Endothelial cell of umbilical vein (primary cell): ENCODE results near the gene UROC1. TPM values are rescaled to one million over a fixed set of nuclear protein-coding genes. Genes with fewer than 3 reads are reported as not detected.

ENCODE experiments used
- BruUV-seq: library from RNA; stranded (reverse); fragments of 400-500 nt; replicated peaks from 2 replicates; lab custom pipeline; 2021; lab: Mats Ljungman, UMichigan
- CTCF ChIA-PET: fragments of 300-600, 350-600 bp; sonication (Branson Sonifier 250); formaldehyde crosslinking; loops from one replicate; lab custom pipeline; 2021; ENCODE audit warnings: antibody characterized with exemption, inconsistent platforms; lab: Charles Lee
- POLR2A ChIA-PET: fragments of 300-600, 350-600 bp; sonication (Branson Sonifier 250); formaldehyde crosslinking; loops from one replicate; lab custom pipeline; 2021; ENCODE audit warnings: antibody characterized with exemption, inconsistent platforms; lab: Charles Lee
- DNase-seq: peaks from one replicate; pipeline ENCODE4 v3.0.0-alpha.2; 2011; ENCODE audit warnings: low read depth, low spot score
- FAIRE-seq: peaks from 2 replicates; lab custom pipeline; 2011; peaks lifted over from hg19 to GRCh38; lab: Jason Lieb, UNC
- H2AFZ ChIP-seq: 2 replicates; pipeline ENCODE4 v1.6.0; 2012; ENCODE audit warnings: low read depth, low read length, control low read depth, inconsistent platforms
- H3K27ac ChIP-seq: 2 replicates; pipeline ENCODE4 v1.5.1; 2011; ENCODE audit warnings: low read depth, mild to moderate bottlenecking, control low read depth, low read length, moderate library complexity; ENCODE audit not compliant: insufficient read depth
- H3K27me3 ChIP-seq, 2 experiments: 2 replicates each; pipeline versions ENCODE4 v1.6.0 to v1.6.1; 2011; ENCODE audit warnings: low read length in 2 of 2, mixed read lengths in 1 of 2; ENCODE audit not compliant: control insufficient read depth in 2 of 2, insufficient read depth in 2 of 2
- H3K36me3 ChIP-seq, 2 experiments: 2 replicates in 1 of 2; 3 replicates in 1 of 2; pipeline ENCODE4 v1.5.1; 2011; ENCODE audit warnings: low read length in 2 of 2, mild to moderate bottlenecking in 1 of 2, moderate library complexity in 1 of 2; ENCODE audit not compliant: control insufficient read depth in 2 of 2, insufficient read depth in 2 of 2; ENCODE audit errors: extremely low read depth in 1 of 2
- H3K4me1 ChIP-seq: 3 replicates; pipeline ENCODE4 v1.5.1; 2011; ENCODE audit warnings: mild to moderate bottlenecking, low read length; ENCODE audit not compliant: control insufficient read depth, insufficient read depth; ENCODE audit errors: extremely low read depth
- H3K4me2 ChIP-seq: 2 replicates; pipeline ENCODE4 v1.6.1; 2011; ENCODE audit warnings: low read length, control low read depth, mixed read lengths; ENCODE audit not compliant: insufficient read depth
- H3K4me3 ChIP-seq, 3 experiments: fragments of 200-600 bp in 1 of 3; sonication (generic), shearing (Covaris generic) in 1 of 3; replicated peaks in 1 of 3; 2 replicates each; pipeline ENCODE4 v1.5.1; 2011 to 2016; ENCODE audit warnings: control low read depth in 3 of 3, low read length in 3 of 3, mild to moderate bottlenecking in 2 of 3, inconsistent platforms in 1 of 3, low read depth in 1 of 3, moderate library complexity in 1 of 3; ENCODE audit not compliant: insufficient read depth in 1 of 3
- H3K79me2 ChIP-seq: 2 replicates; pipeline ENCODE4 v1.6.0; 2012; ENCODE audit warnings: low read length, inconsistent platforms; ENCODE audit not compliant: control insufficient read depth, insufficient read depth
- H3K9ac ChIP-seq: replicated peaks from 2 replicates; pipeline ENCODE3; 2011; ENCODE audit warnings: low read length, control low read depth; ENCODE audit not compliant: insufficient read depth; ENCODE audit errors: extremely low read depth
- H3K9me1 ChIP-seq: replicated peaks from 3 replicates; pipeline ENCODE4 v1.6.0; 2011; ENCODE audit warnings: mild to moderate bottlenecking, low read length; ENCODE audit not compliant: control insufficient read depth, insufficient read depth; ENCODE audit errors: extremely low read depth
- H3K9me3 ChIP-seq: replicated peaks from 2 replicates; pipeline ENCODE4 v1.5.1; 2012; ENCODE audit warnings: low read length, inconsistent platforms; ENCODE audit not compliant: control insufficient read depth, insufficient read depth
- H4K20me1 ChIP-seq: replicated peaks from 2 replicates; pipeline ENCODE3; 2011; ENCODE audit warnings: mild to moderate bottlenecking, low read length; ENCODE audit not compliant: control insufficient read depth, insufficient read depth; ENCODE audit errors: extremely low read depth
- CTCF ChIP-seq, 2 donors: IDR thresholded peaks; 1 replicate in 1 of 2; 2 replicates in 1 of 2; pipeline ENCODE4 v1.5.1; 2011; ENCODE audit warnings: low read length in 2 of 2, mild to moderate bottlenecking in 2 of 2, moderate library complexity in 2 of 2, control low read depth in 1 of 2, inconsistent platforms in 1 of 2, low read depth in 1 of 2; ENCODE audit not compliant: insufficient read depth in 1 of 2; ENCODE audit errors: extremely low read depth in 1 of 2
- EZH2 ChIP-seq: IDR thresholded peaks from 2 replicates; pipeline ENCODE4 v1.6.1; 2012; ENCODE audit warnings: borderline replicate concordance, low read depth, mild to moderate bottlenecking, moderate library complexity, low read length, inconsistent platforms; ENCODE audit not compliant: severe bottlenecking
- FOS ChIP-seq: IDR thresholded peaks from 2 replicates; pipeline ENCODE4 v1.6.1; 2011; ENCODE audit warnings: mild to moderate bottlenecking, low read length, moderate library complexity, borderline replicate concordance; ENCODE audit not compliant: insufficient read depth
- GATA2 ChIP-seq: IDR thresholded peaks from 2 replicates; pipeline ENCODE4 v1.7.0; 2011; ENCODE audit warnings: low read depth, mild to moderate bottlenecking, moderate library complexity, mixed read lengths, low read length; ENCODE audit not compliant: insufficient read length, insufficient read depth
- JUN ChIP-seq: IDR thresholded peaks from 2 replicates; pipeline ENCODE4 v1.6.1; 2011; ENCODE audit warnings: borderline replicate concordance, low read depth; ENCODE audit not compliant: insufficient read length, insufficient read depth
- MYC ChIP-seq: IDR thresholded peaks from one replicate; pipeline ENCODE4 v1.6.1; 2011; ENCODE audit warnings: mild to moderate bottlenecking, low read depth, low read length
- POLR2A ChIP-seq: IDR thresholded peaks from 2 replicates; pipeline ENCODE4 v1.6.1; 2012; ENCODE audit warnings: low read depth, mild to moderate bottlenecking, control low read depth, low read length
- POLR2AphosphoS5 ChIP-seq: IDR thresholded peaks from 2 replicates; pipeline ENCODE4 v1.6.1; 2012; ENCODE audit warnings: low read depth, mild to moderate bottlenecking, control low read depth, low read length, moderate library complexity; ENCODE audit not compliant: insufficient read depth
- dilution Hi-C: fragments of 300-500 bp; cut with MboI; formaldehyde crosslinking; loops from one replicate; pipeline ENCODE4 v1.15.0; 2019; ENCODE audit warnings: low sequenced_read_pairs; ENCODE audit not compliant: extremely low pct_ligation_motif_present
- intact Hi-C: fragments of 100-400 bp; cut with micrococcal nuclease; formaldehyde crosslinking; loops from one replicate; pipeline ENCODE4 v1.10.0; 2022
- polyA plus RNA-seq, 4 experiments: library from polyadenylated mRNA; depleted of rRNA in 3 of 4; stranded (reverse) in 3 of 4; unstranded in 1 of 4; fragments of >200 nt; gene quantifications; 2 replicates each; pipeline versions ENCODE4 v1.2.1 to v1.2.3, GENCODE V29; 2011 to 2012; ENCODE audit warnings: missing spikeins in 1 of 4
- total RNA-seq: library from RNA; stranded (reverse); gene quantifications from 2 replicates; pipeline ENCODE4 v1.2.3, GENCODE V29; 2021
- TF ChIP-seq, protein P1 (sequence below): IDR thresholded peaks from 2 replicates; pipeline ENCODE4 v1.6.1; 2011; ENCODE audit not compliant: insufficient read depth, insufficient read length

UROC1 gene
- total and polyA plus RNA-seq, 2 donors (not counting 3 experiments of a cell fraction or from before 2014, with no cell fraction given), result not detected

GRCh38 chr3:126464494-126464893 lies 53.1 kb downstream of the UROC1 start:
- intact Hi-C loops, result no loop called here
- FAIRE-seq, result no peak
- H4K20me1 ChIP-seq, result no peaks in the 10 kb centered on the region

More at GRCh38 chr3:126464494-126464893, 53.1 kb downstream of the UROC1 start:
- TF ChIP-seq, protein P1, sequence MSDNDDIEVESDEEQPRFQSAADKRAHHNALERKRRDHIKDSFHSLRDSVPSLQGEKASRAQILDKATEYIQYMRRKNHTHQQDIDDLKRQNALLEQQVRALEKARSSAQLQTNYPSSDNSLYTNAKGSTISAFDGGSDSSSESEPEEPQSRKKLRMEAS, result no peak
- TF ChIP-seq JUN (no peak), EZH2 (no peak), MYC (no peak), GATA2 (no peak), POLR2AphosphoS5 (no peak), CTCF (IDR thresholded peaks at IDR 0.05; ENCODE audit: extremely low read depth in 1 of 2, insufficient read depth in 1 of 2, low read depth in 1 of 2, low read length in 2 of 2) (no peak), POLR2A (no peak), FOS (no peak)
- dilution Hi-C loops, result no loop called here
- DNase-seq, result no peak
- no peaks in the 10 kb centered on the region for H3K9me1 ChIP-seq
- no peak overlapping the region for H2AFZ ChIP-seq
- peaks cover 15% of the 10 kb centered on the region for H3K79me2 ChIP-seq
- CTCF ChIA-PET, result no interaction called here
- H3K27me3 ChIP-seq, result no peaks in the 10 kb centered on the region
- H3K36me3 ChIP-seq, result peaks cover 19 to 71% of the 10 kb centered on the region in 2 experiments
- H3K9ac ChIP-seq, result no peak overlapping the region
- POLR2A ChIA-PET, result no interaction called here
- H3K9me3 ChIP-seq, result no peaks in the 10 kb centered on the region
- H3K4me1 ChIP-seq, result no peaks in the 10 kb centered on the region
- H3K27ac ChIP-seq, result no peak overlapping the region
- H3K4me2 ChIP-seq, result no peak overlapping the region
- no peak overlapping the region for H3K4me3 ChIP-seq
- BruUV-seq, result no TSS peak
